ENCODE data around the gene NOL8.
A peak's percentile ranks its signal among the peaks of the same experiment; 100 is the strongest.

The NOL8 gene

DNA sequence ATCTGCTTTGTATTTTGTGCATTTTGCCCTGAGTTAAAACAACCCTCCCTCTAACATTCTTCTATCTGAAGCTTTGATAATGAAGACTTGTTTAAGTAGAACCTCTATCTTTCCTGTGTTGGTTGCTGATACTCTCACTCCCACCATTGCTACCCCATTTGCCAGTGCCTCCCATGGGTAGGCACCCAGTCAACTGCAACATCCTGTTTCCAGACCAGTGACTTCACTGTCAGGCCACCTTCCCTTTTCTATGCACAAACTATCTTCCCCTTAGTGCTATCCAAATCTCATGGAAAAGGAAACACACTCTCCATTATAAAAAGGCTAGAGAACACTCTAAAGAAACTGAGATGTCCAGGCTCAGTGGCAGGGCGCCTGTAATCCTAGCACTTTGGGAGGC is 26.0 kb downstream of the NOL8 start:
- H2AK5ac ChIP-seq (ENCODE audit: low read length, severe bottlenecking), result no peak overlapping the region
- H4K91ac ChIP-seq (ENCODE audit: low read length), result no peak overlapping the region
- no peak overlapping the region for H3K4me3 ChIP-seq (ENCODE audit: insufficient read depth in 1 of 2, low read depth in 1 of 2, low read length in 2 of 2)
- H3K4me2 ChIP-seq (ENCODE audit: low read length, poor library complexity, severe bottlenecking), result no peak overlapping the region
- no peak overlapping the region for H2BK12ac ChIP-seq (ENCODE audit: low read length in 2 of 2)
- no peak overlapping the region for H3K23ac ChIP-seq (ENCODE audit: low read length in 2 of 2)
- no peak overlapping the region for H4K8ac ChIP-seq (ENCODE audit: low read length)
- H3K27ac ChIP-seq (ENCODE audit: low read length, poor library complexity, severe bottlenecking), result no peak overlapping the region
- peaks cover 13 to 79% of the 10 kb centered on the region in 2 experiments for H3K36me3 ChIP-seq (ENCODE audit: control insufficient read depth in 1 of 2, insufficient read depth in 2 of 2, low read depth in 1 of 2, low read length in 2 of 2)
- H3K4ac ChIP-seq (ENCODE audit: low read depth in 1 of 2, low read length in 2 of 2), result no peak overlapping the region
- H2BK15ac ChIP-seq (ENCODE audit: low read depth, poor library complexity, severe bottlenecking), result no peak overlapping the region
- H3K79me1 ChIP-seq (replicated peaks; ENCODE audit: low read length, poor library complexity, severe bottlenecking), result peaks cover 4% of the 10 kb centered on the region
- 88% methylated on average over 1 of the region's 1 CpG for WGBS
- H3K14ac ChIP-seq (ENCODE audit: low read length in 2 of 2), result no peak overlapping the region
- H3K27me3 ChIP-seq (ENCODE audit: control insufficient read depth in 1 of 2, insufficient read depth in 1 of 2, low read length in 2 of 2), result no peaks in the 10 kb centered on the region
- no peak overlapping the region for H3K9ac ChIP-seq (ENCODE audit: low read length)
- DNase-seq, result no peak
- no peak overlapping the region for H2AFZ ChIP-seq (ENCODE audit: low read depth, low read length)
- peaks cover 5% of the 10 kb centered on the region for H3K4me1 ChIP-seq (ENCODE audit: control insufficient read depth, insufficient read depth, low read depth, low read length)
- H3K9me3 ChIP-seq (ENCODE audit: control insufficient read depth, low read length), result no peaks in the 10 kb centered on the region
- H2BK120ac ChIP-seq (ENCODE audit: low read depth, low read length), result no peak overlapping the region
- no peak overlapping the region for H2BK5ac ChIP-seq (ENCODE audit: low read depth, low read length, poor library complexity, severe bottlenecking)
- H3K18ac ChIP-seq (ENCODE audit: low read depth in 1 of 2, low read length in 2 of 2), result no peak overlapping the region

- Histone ChIP-seq H3K36me3 (ENCODE audit: control insufficient read depth in 1 of 2, insufficient read depth in 2 of 2, low read depth in 1 of 2, low read length in 2 of 2) (peaks cover 11 to 69% of the 10 kb centered on the region in 2 experiments), H2BK15ac (ENCODE audit: low read depth, poor library complexity, severe bottlenecking) (no peak overlapping the region), H3K23ac (ENCODE audit: low read length in 2 of 2) (no peak overlapping the region), H2BK5ac (ENCODE audit: low read depth, low read length, poor library complexity, severe bottlenecking) (no peak overlapping the region), H2BK12ac (ENCODE audit: low read length in 2 of 2) (no peak overlapping the region), H3K9ac (ENCODE audit: low read length) (no peak overlapping the region), H3K9me3 (ENCODE audit: control insufficient read depth, low read length) (no peaks in the 10 kb centered on the region), H3K4ac (ENCODE audit: low read depth in 1 of 2, low read length in 2 of 2) (no peak overlapping the region), H3K4me1 (ENCODE audit: control insufficient read depth, insufficient read depth, low read depth, low read length) (peaks cover 6% of the 10 kb centered on the region), H3K79me1 (replicated peaks; ENCODE audit: low read length, poor library complexity, severe bottlenecking) (peaks cover 2% of the 10 kb centered on the region), H2AK5ac (ENCODE audit: low read length, severe bottlenecking) (no peak overlapping the region), H2AFZ (ENCODE audit: low read depth, low read length) (no peak overlapping the region), H3K14ac (ENCODE audit: low read length in 2 of 2) (no peak overlapping the region), H3K27ac (ENCODE audit: low read length, poor library complexity, severe bottlenecking) (no peak overlapping the region), H2BK120ac (ENCODE audit: low read depth, low read length) (no peak overlapping the region), H3K18ac (ENCODE audit: low read depth in 1 of 2, low read length in 2 of 2) (no peak overlapping the region), H3K4me3 (ENCODE audit: insufficient read depth in 1 of 2, low read depth in 1 of 2, low read length in 2 of 2) (no peak overlapping the region), H4K91ac (ENCODE audit: low read length) (no peak overlapping the region), H4K8ac (ENCODE audit: low read length) (no peak overlapping the region), H3K27me3 (ENCODE audit: control insufficient read depth in 1 of 2, insufficient read depth in 1 of 2, low read length in 2 of 2) (no peaks in the 10 kb centered on the region), H3K4me2 (ENCODE audit: low read length, poor library complexity, severe bottlenecking) (no peak overlapping the region)
- no peak for DNase-seq
- WGBS, result 100% methylated on average over 1 of the region's 3 CpGs
Observed at GRCh38 chr9:92298036-92298435, 27.1 kb downstream of the NOL8 start.

DNA sequence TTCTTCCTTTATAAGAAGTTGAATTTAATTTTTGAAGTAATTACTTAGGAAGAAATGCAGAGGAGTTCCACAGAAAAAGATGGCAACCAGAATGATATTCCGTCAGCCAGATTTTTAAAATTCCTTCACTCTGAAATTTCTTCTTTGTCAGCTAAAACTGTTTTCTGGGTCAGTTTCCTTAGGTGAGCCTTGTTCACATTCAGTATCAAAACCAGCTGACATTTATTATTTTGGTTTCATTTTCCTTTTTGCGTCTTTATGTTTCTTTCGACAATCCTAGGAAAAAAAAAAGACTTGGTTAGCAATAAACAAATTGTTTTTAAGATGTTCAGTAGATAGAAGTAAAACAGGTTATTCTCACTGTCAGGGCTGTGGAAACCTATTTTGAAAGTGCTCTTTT is 27.5 kb downstream of the NOL8 start:
- 98% methylated on average over 3 of the region's 3 CpGs for WGBS
- Histone ChIP-seq H2AFZ (ENCODE audit: low read depth, low read length) (no peak overlapping the region), H3K14ac (ENCODE audit: low read length in 2 of 2) (no peak overlapping the region), H2AK5ac (ENCODE audit: low read length, severe bottlenecking) (no peak overlapping the region), H3K36me3 (ENCODE audit: control insufficient read depth in 1 of 2, insufficient read depth in 2 of 2, low read depth in 1 of 2, low read length in 2 of 2) (peaks cover 11 to 64% of the 10 kb centered on the region in 2 experiments), H3K9ac (ENCODE audit: low read length) (no peak overlapping the region), H3K18ac (ENCODE audit: low read depth in 1 of 2, low read length in 2 of 2) (no peak overlapping the region), H2BK15ac (ENCODE audit: low read depth, poor library complexity, severe bottlenecking) (no peak overlapping the region), H3K4ac (ENCODE audit: low read depth in 1 of 2, low read length in 2 of 2) (no peak overlapping the region), H3K79me1 (replicated peaks; ENCODE audit: low read length, poor library complexity, severe bottlenecking) (peaks cover 2% of the 10 kb centered on the region), H3K4me3 (ENCODE audit: insufficient read depth in 1 of 2, low read depth in 1 of 2, low read length in 2 of 2) (no peak overlapping the region), H4K8ac (ENCODE audit: low read length) (no peak overlapping the region), H3K9me3 (ENCODE audit: control insufficient read depth, low read length) (no peaks in the 10 kb centered on the region), H3K27me3 (ENCODE audit: control insufficient read depth in 1 of 2, insufficient read depth in 1 of 2, low read length in 2 of 2) (no peaks in the 10 kb centered on the region), H3K23ac (ENCODE audit: low read length in 2 of 2) (no peak overlapping the region), H2BK12ac (ENCODE audit: low read length in 2 of 2) (no peak overlapping the region), H4K91ac (ENCODE audit: low read length) (no peak overlapping the region), H3K4me2 (ENCODE audit: low read length, poor library complexity, severe bottlenecking) (no peak overlapping the region), H2BK120ac (ENCODE audit: low read depth, low read length) (no peak overlapping the region), H2BK5ac (ENCODE audit: low read depth, low read length, poor library complexity, severe bottlenecking) (no peak overlapping the region), H3K27ac (ENCODE audit: low read length, poor library complexity, severe bottlenecking) (no peak overlapping the region), H3K4me1 (ENCODE audit: control insufficient read depth, insufficient read depth, low read depth, low read length) (peaks cover 6% of the 10 kb centered on the region)
- no peak for DNase-seq

- Histone ChIP-seq H3K36me3 (ENCODE audit: control insufficient read depth in 1 of 2, insufficient read depth in 2 of 2, low read depth in 1 of 2, low read length in 2 of 2) (peaks cover 9 to 54% of the 10 kb centered on the region in 2 experiments), H2BK12ac (ENCODE audit: low read length in 2 of 2) (no peak overlapping the region), H2AK5ac (ENCODE audit: low read length, severe bottlenecking) (no peak overlapping the region), H2BK5ac (ENCODE audit: low read depth, low read length, poor library complexity, severe bottlenecking) (no peak overlapping the region), H2BK15ac (ENCODE audit: low read depth, poor library complexity, severe bottlenecking) (no peak overlapping the region), H4K91ac (ENCODE audit: low read length) (no peak overlapping the region), H3K23ac (ENCODE audit: low read length in 2 of 2) (peak overlapping the region in 1 of 2 experiments; percentile 14), H3K4ac (ENCODE audit: low read depth in 1 of 2, low read length in 2 of 2) (no peak overlapping the region), H4K8ac (ENCODE audit: low read length) (no peak overlapping the region), H3K27me3 (ENCODE audit: control insufficient read depth in 1 of 2, insufficient read depth in 1 of 2, low read length in 2 of 2) (no peaks in the 10 kb centered on the region), H3K14ac (ENCODE audit: low read length in 2 of 2) (no peak overlapping the region), H2AFZ (ENCODE audit: low read depth, low read length) (no peak overlapping the region), H3K79me1 (replicated peaks; ENCODE audit: low read length, poor library complexity, severe bottlenecking) (peaks cover 2% of the 10 kb centered on the region), H3K4me1 (ENCODE audit: control insufficient read depth, insufficient read depth, low read depth, low read length) (peaks cover 12% of the 10 kb centered on the region), H3K9me3 (ENCODE audit: control insufficient read depth, low read length) (no peaks in the 10 kb centered on the region), H3K4me3 (ENCODE audit: insufficient read depth in 1 of 2, low read depth in 1 of 2, low read length in 2 of 2) (no peak overlapping the region), H2BK120ac (ENCODE audit: low read depth, low read length) (no peak overlapping the region), H3K4me2 (ENCODE audit: low read length, poor library complexity, severe bottlenecking) (no peak overlapping the region), H3K9ac (ENCODE audit: low read length) (peak overlapping the region; percentile 99), H3K18ac (ENCODE audit: low read depth in 1 of 2, low read length in 2 of 2) (no peak overlapping the region), H3K27ac (ENCODE audit: low read length, poor library complexity, severe bottlenecking) (no peak overlapping the region)
- WGBS, result 86% methylated on average over 4 of the region's 4 CpGs
- DNase-seq, result peak; percentile 5
Observed at GRCh38 chr9:92295827-92296258, 29.3 kb downstream of the NOL8 start.
